ENCODE results near the gene HS1BP3. TPM values are rescaled to one million over a fixed set of nuclear protein-coding genes. Genes with fewer than 3 reads are reported as not detected.
A peak's percentile ranks its signal among the peaks of the same experiment; 100 is the strongest.

HS1BP3 gene
- total and polyA plus RNA-seq, 2 of the 13 experiments (the other 11 are each of a cell fraction or from before 2014, with no cell fraction given), result 15.2 to 22.0 TPM

DNA sequence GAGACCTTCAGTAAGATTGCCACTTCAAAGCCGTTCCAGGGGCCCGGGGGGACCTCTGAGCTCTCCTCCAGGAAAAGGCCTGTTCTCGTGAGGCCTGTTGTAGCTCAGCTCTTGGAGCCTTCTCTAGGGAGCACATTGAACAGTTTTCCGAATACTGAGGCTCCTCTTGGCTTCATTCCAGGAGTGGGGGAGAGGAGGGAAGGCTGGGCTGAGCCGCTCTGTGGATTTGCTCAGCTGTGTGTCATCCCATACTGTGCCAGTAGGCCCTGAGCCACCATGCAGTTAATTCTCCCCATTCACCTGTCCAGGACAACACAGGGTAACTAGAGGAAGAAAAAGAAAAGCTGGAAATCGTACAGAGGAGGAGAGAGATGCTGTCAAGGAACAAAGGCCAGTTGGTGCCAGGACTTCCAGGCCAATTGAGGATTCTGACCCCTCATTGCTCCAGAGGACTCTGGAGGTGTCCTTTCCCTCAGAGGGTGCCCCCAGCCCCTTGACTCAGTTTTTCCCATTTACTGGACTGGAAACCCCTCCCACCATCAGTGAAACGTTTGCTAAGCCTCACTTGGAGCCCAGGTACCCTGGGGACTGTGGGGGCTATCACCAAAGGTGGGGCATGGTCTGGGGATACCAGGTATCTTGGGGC is 41.4 kb downstream of the HS1BP3 start (continued):
- TF ChIP-seq MATR3 (CRISPR knock-in tag; IDR thresholded peaks at IDR 0.05) (no peak), SOX6 (IDR thresholded peaks at IDR 0.05) (no peak), SOX6 (CRISPR knock-in tag; IDR thresholded peaks at IDR 0.05) (no peak), HDAC1 (CRISPR knock-in tag; IDR thresholded peaks at IDR 0.05) (no peak), ZNF224 (CRISPR knock-in tag; IDR thresholded peaks at IDR 0.05) (no peak), BORCS8-MEF2B (CRISPR knock-in tag; IDR thresholded peaks at IDR 0.05) (no peak), ZNF501 (CRISPR knock-in tag; IDR thresholded peaks at IDR 0.05) (0 out of 2 replicates have a peak, but pooled peaks have one; percentile 9), NFIB (CRISPR knock-in tag; IDR thresholded peaks at IDR 0.05; ENCODE audit: borderline replicate concordance) (0 out of 2 replicates have a peak, but pooled peaks have one; percentile 18)
- TF ChIP-seq, protein P1, sequence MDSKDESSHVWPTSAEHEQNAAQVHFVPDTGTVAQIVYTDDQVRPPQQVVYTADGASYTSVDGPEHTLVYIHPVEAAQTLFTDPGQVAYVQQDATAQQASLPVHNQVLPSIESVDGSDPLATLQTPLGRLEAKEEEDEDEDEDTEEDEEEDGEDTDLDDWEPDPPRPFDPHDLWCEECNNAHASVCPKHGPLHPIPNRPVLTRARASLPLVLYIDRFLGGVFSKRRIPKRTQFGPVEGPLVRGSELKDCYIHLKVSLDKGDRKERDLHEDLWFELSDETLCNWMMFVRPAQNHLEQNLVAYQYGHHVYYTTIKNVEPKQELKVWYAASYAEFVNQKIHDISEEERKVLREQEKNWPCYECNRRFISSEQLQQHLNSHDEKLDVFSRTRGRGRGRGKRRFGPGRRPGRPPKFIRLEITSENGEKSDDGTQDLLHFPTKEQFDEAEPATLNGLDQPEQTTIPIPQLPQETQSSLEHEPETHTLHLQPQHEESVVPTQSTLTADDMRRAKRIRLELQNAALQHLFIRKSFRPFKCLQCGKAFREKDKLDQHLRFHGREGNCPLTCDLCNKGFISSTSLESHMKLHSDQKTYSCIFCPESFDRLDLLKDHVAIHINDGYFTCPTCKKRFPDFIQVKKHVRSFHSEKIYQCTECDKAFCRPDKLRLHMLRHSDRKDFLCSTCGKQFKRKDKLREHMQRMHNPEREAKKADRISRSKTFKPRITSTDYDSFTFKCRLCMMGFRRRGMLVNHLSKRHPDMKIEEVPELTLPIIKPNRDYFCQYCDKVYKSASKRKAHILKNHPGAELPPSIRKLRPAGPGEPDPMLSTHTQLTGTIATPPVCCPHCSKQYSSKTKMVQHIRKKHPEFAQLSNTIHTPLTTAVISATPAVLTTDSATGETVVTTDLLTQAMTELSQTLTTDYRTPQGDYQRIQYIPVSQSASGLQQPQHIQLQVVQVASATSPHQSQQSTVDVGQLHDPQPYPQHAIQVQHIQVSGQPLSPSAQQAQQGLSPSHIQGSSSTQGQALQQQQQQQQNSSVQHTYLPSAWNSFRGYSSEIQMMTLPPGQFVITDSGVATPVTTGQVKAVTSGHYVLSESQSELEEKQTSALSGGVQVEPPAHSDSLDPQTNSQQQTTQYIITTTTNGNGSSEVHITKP (CRISPR knock-in tag; IDR thresholded peaks at IDR 0.05; ENCODE audit: low read depth), result no peak
- TF ChIP-seq, protein P2, sequence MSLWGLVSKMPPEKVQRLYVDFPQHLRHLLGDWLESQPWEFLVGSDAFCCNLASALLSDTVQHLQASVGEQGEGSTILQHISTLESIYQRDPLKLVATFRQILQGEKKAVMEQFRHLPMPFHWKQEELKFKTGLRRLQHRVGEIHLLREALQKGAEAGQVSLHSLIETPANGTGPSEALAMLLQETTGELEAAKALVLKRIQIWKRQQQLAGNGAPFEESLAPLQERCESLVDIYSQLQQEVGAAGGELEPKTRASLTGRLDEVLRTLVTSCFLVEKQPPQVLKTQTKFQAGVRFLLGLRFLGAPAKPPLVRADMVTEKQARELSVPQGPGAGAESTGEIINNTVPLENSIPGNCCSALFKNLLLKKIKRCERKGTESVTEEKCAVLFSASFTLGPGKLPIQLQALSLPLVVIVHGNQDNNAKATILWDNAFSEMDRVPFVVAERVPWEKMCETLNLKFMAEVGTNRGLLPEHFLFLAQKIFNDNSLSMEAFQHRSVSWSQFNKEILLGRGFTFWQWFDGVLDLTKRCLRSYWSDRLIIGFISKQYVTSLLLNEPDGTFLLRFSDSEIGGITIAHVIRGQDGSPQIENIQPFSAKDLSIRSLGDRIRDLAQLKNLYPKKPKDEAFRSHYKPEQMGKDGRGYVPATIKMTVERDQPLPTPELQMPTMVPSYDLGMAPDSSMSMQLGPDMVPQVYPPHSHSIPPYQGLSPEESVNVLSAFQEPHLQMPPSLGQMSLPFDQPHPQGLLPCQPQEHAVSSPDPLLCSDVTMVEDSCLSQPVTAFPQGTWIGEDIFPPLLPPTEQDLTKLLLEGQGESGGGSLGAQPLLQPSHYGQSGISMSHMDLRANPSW (CRISPR knock-in tag; IDR thresholded peaks at IDR 0.05; ENCODE audit: borderline replicate concordance), result no peak
- TF ChIP-seq, protein P3, sequence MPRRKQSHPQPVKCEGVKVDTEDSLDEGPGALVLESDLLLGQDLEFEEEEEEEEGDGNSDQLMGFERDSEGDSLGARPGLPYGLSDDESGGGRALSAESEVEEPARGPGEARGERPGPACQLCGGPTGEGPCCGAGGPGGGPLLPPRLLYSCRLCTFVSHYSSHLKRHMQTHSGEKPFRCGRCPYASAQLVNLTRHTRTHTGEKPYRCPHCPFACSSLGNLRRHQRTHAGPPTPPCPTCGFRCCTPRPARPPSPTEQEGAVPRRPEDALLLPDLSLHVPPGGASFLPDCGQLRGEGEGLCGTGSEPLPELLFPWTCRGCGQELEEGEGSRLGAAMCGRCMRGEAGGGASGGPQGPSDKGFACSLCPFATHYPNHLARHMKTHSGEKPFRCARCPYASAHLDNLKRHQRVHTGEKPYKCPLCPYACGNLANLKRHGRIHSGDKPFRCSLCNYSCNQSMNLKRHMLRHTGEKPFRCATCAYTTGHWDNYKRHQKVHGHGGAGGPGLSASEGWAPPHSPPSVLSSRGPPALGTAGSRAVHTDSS (CRISPR knock-in tag; conservative IDR thresholded peaks at IDR 0.05), result no peak
- TF ChIP-seq, protein P4, sequence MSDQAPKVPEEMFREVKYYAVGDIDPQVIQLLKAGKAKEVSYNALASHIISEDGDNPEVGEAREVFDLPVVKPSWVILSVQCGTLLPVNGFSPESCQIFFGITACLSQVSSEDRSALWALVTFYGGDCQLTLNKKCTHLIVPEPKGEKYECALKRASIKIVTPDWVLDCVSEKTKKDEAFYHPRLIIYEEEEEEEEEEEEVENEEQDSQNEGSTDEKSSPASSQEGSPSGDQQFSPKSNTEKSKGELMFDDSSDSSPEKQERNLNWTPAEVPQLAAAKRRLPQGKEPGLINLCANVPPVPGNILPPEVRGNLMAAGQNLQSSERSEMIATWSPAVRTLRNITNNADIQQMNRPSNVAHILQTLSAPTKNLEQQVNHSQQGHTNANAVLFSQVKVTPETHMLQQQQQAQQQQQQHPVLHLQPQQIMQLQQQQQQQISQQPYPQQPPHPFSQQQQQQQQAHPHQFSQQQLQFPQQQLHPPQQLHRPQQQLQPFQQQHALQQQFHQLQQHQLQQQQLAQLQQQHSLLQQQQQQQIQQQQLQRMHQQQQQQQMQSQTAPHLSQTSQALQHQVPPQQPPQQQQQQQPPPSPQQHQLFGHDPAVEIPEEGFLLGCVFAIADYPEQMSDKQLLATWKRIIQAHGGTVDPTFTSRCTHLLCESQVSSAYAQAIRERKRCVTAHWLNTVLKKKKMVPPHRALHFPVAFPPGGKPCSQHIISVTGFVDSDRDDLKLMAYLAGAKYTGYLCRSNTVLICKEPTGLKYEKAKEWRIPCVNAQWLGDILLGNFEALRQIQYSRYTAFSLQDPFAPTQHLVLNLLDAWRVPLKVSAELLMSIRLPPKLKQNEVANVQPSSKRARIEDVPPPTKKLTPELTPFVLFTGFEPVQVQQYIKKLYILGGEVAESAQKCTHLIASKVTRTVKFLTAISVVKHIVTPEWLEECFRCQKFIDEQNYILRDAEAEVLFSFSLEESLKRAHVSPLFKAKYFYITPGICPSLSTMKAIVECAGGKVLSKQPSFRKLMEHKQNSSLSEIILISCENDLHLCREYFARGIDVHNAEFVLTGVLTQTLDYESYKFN (CRISPR knock-in tag; conservative IDR thresholded peaks at IDR 0.05), result peak; percentile 35; the same call in 1 of the 2 replicates
- TF ChIP-seq, protein P5, sequence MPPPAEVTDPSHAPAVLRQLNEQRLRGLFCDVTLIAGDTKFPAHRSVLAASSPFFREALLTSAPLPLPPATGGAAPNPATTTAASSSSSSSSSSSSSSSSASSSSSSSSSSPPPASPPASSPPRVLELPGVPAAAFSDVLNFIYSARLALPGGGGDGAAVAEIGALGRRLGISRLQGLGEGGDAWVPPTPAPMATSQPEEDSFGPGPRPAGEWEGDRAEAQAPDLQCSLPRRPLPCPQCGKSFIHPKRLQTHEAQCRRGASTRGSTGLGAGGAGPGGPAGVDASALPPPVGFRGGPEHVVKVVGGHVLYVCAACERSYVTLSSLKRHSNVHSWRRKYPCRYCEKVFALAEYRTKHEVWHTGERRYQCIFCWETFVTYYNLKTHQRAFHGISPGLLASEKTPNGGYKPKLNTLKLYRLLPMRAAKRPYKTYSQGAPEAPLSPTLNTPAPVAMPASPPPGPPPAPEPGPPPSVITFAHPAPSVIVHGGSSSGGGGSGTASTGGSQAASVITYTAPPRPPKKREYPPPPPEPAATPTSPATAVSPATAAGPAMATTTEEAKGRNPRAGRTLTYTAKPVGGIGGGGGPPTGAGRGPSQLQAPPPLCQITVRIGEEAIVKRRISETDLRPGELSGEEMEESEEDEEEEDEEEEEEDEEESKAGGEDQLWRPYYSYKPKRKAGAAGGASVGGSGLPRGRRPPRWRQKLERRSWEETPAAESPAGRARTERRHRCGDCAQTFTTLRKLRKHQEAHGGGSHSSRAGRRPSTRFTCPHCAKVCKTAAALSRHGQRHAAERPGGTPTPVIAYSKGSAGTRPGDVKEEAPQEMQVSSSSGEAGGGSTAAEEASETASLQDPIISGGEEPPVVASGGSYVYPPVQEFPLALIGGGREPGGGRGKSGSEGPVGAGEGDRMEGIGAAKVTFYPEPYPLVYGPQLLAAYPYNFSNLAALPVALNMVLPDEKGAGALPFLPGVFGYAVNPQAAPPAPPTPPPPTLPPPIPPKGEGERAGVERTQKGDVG (CRISPR knock-in tag; IDR thresholded peaks at IDR 0.05; ENCODE audit: borderline replicate concordance), result peak; percentile 58; the same call in 1 of the 2 replicates

Measured in HepG2 (cell line).